Endothelial cell of umbilical vein (primary cell): ENCODE results near the gene GLOD4. TPM values are rescaled to one million over a fixed set of nuclear protein-coding genes. Genes with fewer than 3 reads are reported as not detected.

Source experiments
- BruUV-seq: library from RNA; stranded (reverse); fragments of 400-500 nt; replicated peaks from 2 replicates; lab custom pipeline; 2021; lab: Mats Ljungman, UMichigan
- CTCF ChIA-PET: fragments of 300-600, 350-600 bp; sonication (Branson Sonifier 250); formaldehyde crosslinking; loops from one replicate; lab custom pipeline; 2021; ENCODE audit warnings: antibody characterized with exemption, inconsistent platforms; lab: Charles Lee
- POLR2A ChIA-PET: fragments of 300-600, 350-600 bp; sonication (Branson Sonifier 250); formaldehyde crosslinking; loops from one replicate; lab custom pipeline; 2021; ENCODE audit warnings: antibody characterized with exemption, inconsistent platforms; lab: Charles Lee
- DNase-seq: peaks from one replicate; pipeline ENCODE4 v3.0.0-alpha.2; 2011; ENCODE audit warnings: low read depth, low spot score
- FAIRE-seq: peaks from 2 replicates; lab custom pipeline; 2011; peaks lifted over from hg19 to GRCh38; lab: Jason Lieb, UNC
- H2AFZ ChIP-seq: 2 replicates; pipeline ENCODE4 v1.6.0; 2012; ENCODE audit warnings: low read depth, low read length, control low read depth, inconsistent platforms
- H3K27ac ChIP-seq: 2 replicates; pipeline ENCODE4 v1.5.1; 2011; ENCODE audit warnings: low read depth, mild to moderate bottlenecking, control low read depth, low read length, moderate library complexity; ENCODE audit not compliant: insufficient read depth
- H3K27me3 ChIP-seq, 2 experiments: 2 replicates each; pipeline versions ENCODE4 v1.6.0 to v1.6.1; 2011; ENCODE audit warnings: low read length in 2 of 2, mixed read lengths in 1 of 2; ENCODE audit not compliant: control insufficient read depth in 2 of 2, insufficient read depth in 2 of 2
- H3K36me3 ChIP-seq, 2 experiments: 2 replicates in 1 of 2; 3 replicates in 1 of 2; pipeline ENCODE4 v1.5.1; 2011; ENCODE audit warnings: low read length in 2 of 2, mild to moderate bottlenecking in 1 of 2, moderate library complexity in 1 of 2; ENCODE audit not compliant: control insufficient read depth in 2 of 2, insufficient read depth in 2 of 2; ENCODE audit errors: extremely low read depth in 1 of 2
- H3K4me1 ChIP-seq: 3 replicates; pipeline ENCODE4 v1.5.1; 2011; ENCODE audit warnings: mild to moderate bottlenecking, low read length; ENCODE audit not compliant: control insufficient read depth, insufficient read depth; ENCODE audit errors: extremely low read depth
- H3K4me2 ChIP-seq: 2 replicates; pipeline ENCODE4 v1.6.1; 2011; ENCODE audit warnings: low read length, control low read depth, mixed read lengths; ENCODE audit not compliant: insufficient read depth
- H3K4me3 ChIP-seq, 3 experiments: fragments of 200-600 bp in 1 of 3; sonication (generic), shearing (Covaris generic) in 1 of 3; replicated peaks in 1 of 3; 2 replicates each; pipeline ENCODE4 v1.5.1; 2011 to 2016; ENCODE audit warnings: control low read depth in 3 of 3, low read length in 3 of 3, mild to moderate bottlenecking in 2 of 3, inconsistent platforms in 1 of 3, low read depth in 1 of 3, moderate library complexity in 1 of 3; ENCODE audit not compliant: insufficient read depth in 1 of 3
- H3K79me2 ChIP-seq: 2 replicates; pipeline ENCODE4 v1.6.0; 2012; ENCODE audit warnings: low read length, inconsistent platforms; ENCODE audit not compliant: control insufficient read depth, insufficient read depth
- H3K9ac ChIP-seq: replicated peaks from 2 replicates; pipeline ENCODE3; 2011; ENCODE audit warnings: low read length, control low read depth; ENCODE audit not compliant: insufficient read depth; ENCODE audit errors: extremely low read depth
- H3K9me1 ChIP-seq: replicated peaks from 3 replicates; pipeline ENCODE4 v1.6.0; 2011; ENCODE audit warnings: mild to moderate bottlenecking, low read length; ENCODE audit not compliant: control insufficient read depth, insufficient read depth; ENCODE audit errors: extremely low read depth
- H3K9me3 ChIP-seq: replicated peaks from 2 replicates; pipeline ENCODE4 v1.5.1; 2012; ENCODE audit warnings: low read length, inconsistent platforms; ENCODE audit not compliant: control insufficient read depth, insufficient read depth
- H4K20me1 ChIP-seq: replicated peaks from 2 replicates; pipeline ENCODE3; 2011; ENCODE audit warnings: mild to moderate bottlenecking, low read length; ENCODE audit not compliant: control insufficient read depth, insufficient read depth; ENCODE audit errors: extremely low read depth
- CTCF ChIP-seq, 2 donors: IDR thresholded peaks; 1 replicate in 1 of 2; 2 replicates in 1 of 2; pipeline ENCODE4 v1.5.1; 2011; ENCODE audit warnings: low read length in 2 of 2, mild to moderate bottlenecking in 2 of 2, moderate library complexity in 2 of 2, control low read depth in 1 of 2, inconsistent platforms in 1 of 2, low read depth in 1 of 2; ENCODE audit not compliant: insufficient read depth in 1 of 2; ENCODE audit errors: extremely low read depth in 1 of 2
- EZH2 ChIP-seq: IDR thresholded peaks from 2 replicates; pipeline ENCODE4 v1.6.1; 2012; ENCODE audit warnings: borderline replicate concordance, low read depth, mild to moderate bottlenecking, moderate library complexity, low read length, inconsistent platforms; ENCODE audit not compliant: severe bottlenecking
- FOS ChIP-seq: IDR thresholded peaks from 2 replicates; pipeline ENCODE4 v1.6.1; 2011; ENCODE audit warnings: mild to moderate bottlenecking, low read length, moderate library complexity, borderline replicate concordance; ENCODE audit not compliant: insufficient read depth
- GATA2 ChIP-seq: IDR thresholded peaks from 2 replicates; pipeline ENCODE4 v1.7.0; 2011; ENCODE audit warnings: low read depth, mild to moderate bottlenecking, moderate library complexity, mixed read lengths, low read length; ENCODE audit not compliant: insufficient read length, insufficient read depth
- JUN ChIP-seq: IDR thresholded peaks from 2 replicates; pipeline ENCODE4 v1.6.1; 2011; ENCODE audit warnings: borderline replicate concordance, low read depth; ENCODE audit not compliant: insufficient read length, insufficient read depth
- MAX ChIP-seq: IDR thresholded peaks from 2 replicates; pipeline ENCODE4 v1.6.1; 2011; ENCODE audit not compliant: insufficient read depth, insufficient read length
- MYC ChIP-seq: IDR thresholded peaks from one replicate; pipeline ENCODE4 v1.6.1; 2011; ENCODE audit warnings: mild to moderate bottlenecking, low read depth, low read length
- POLR2A ChIP-seq: IDR thresholded peaks from 2 replicates; pipeline ENCODE4 v1.6.1; 2012; ENCODE audit warnings: low read depth, mild to moderate bottlenecking, control low read depth, low read length
- POLR2AphosphoS5 ChIP-seq: IDR thresholded peaks from 2 replicates; pipeline ENCODE4 v1.6.1; 2012; ENCODE audit warnings: low read depth, mild to moderate bottlenecking, control low read depth, low read length, moderate library complexity; ENCODE audit not compliant: insufficient read depth
- dilution Hi-C: fragments of 300-500 bp; cut with MboI; formaldehyde crosslinking; loops from one replicate; pipeline ENCODE4 v1.15.0; 2019; ENCODE audit warnings: low sequenced_read_pairs; ENCODE audit not compliant: extremely low pct_ligation_motif_present
- intact Hi-C: fragments of 100-400 bp; cut with micrococcal nuclease; formaldehyde crosslinking; loops from one replicate; pipeline ENCODE4 v1.10.0; 2022
- polyA plus RNA-seq, 4 experiments: library from polyadenylated mRNA; depleted of rRNA in 3 of 4; stranded (reverse) in 3 of 4; unstranded in 1 of 4; fragments of >200 nt; gene quantifications; 2 replicates each; pipeline versions ENCODE4 v1.2.1 to v1.2.3, GENCODE V29; 2011 to 2012; ENCODE audit warnings: missing spikeins in 1 of 4
- total RNA-seq: library from RNA; stranded (reverse); gene quantifications from 2 replicates; pipeline ENCODE4 v1.2.3, GENCODE V29; 2021

The GLOD4 gene
- total and polyA plus RNA-seq, 2 donors (not counting 3 experiments of a cell fraction or from before 2014, with no cell fraction given): 41.3 to 84.2 TPM

GRCh38 chr17:725084-725483 lies 57.0 kb downstream of the GLOD4 start:
- dilution Hi-C loops (no loop called here), intact Hi-C loops (no loop called here)
- TF ChIP-seq FOS (no peak), GATA2 (no peak), MYC (no peak), EZH2 (no peak), JUN (no peak), POLR2A (no peak), POLR2AphosphoS5 (no peak), MAX (no peak), CTCF (IDR thresholded peaks at IDR 0.05; ENCODE audit: extremely low read depth in 1 of 2, insufficient read depth in 1 of 2, low read depth in 1 of 2, low read length in 2 of 2) (no peak)
- Histone ChIP-seq H3K9me3 (no peaks in the 10 kb centered on the region), H3K4me1 (no peaks in the 10 kb centered on the region), H3K4me2 (no peak overlapping the region), H3K9me1 (no peaks in the 10 kb centered on the region), H4K20me1 (no peaks in the 10 kb centered on the region), H2AFZ (no peak overlapping the region), H3K9ac (no peak overlapping the region), H3K27me3 (no peaks in the 10 kb centered on the region), H3K79me2 (no peaks in the 10 kb centered on the region), H3K4me3 (no peak overlapping the region), H3K36me3 (no peaks in the 10 kb centered on the region), H3K27ac (no peak overlapping the region)
- ChIA-PET POLR2A (no interaction called here), CTCF (no interaction called here)
- no TSS peak for BruUV-seq
- DNase-seq: no peak
- FAIRE-seq: no peak
